Measurements from ENCODE around the gene RNF113A.
"Not testable (repeated sequence)": the region's sequence is repeated elsewhere in the genome, so short reads cannot be mapped to it uniquely, and the experiment has no call there.

RNF113A gene

GRCh38 chrX:119852382-119853353, 18.9 kb downstream of the RNF113A start, which contains the start of gene UPF3B:
Gene UPF3B (minus strand): TSS chrX:119852963. CDS start chrX:119852928, 35 bp downstream.
- H3K4me1 ChIP-seq = peaks cover 15% of the 10 kb centered on the region
- peak within 1 kb of the TSS; percentile 88 for H3K9ac ChIP-seq
- H3K27me3 ChIP-seq = no peaks in the 10 kb centered on the region
- peaks cover 22% of the 10 kb centered on the region for H3K36me3 ChIP-seq
- peak within 1 kb of the TSS; percentile 80 for H3K4me3 ChIP-seq
- no peak for TF ChIP-seq Cebpa-rat (IDR thresholded peaks at IDR 0.05)
- H4K20me1 ChIP-seq = no peaks in the 10 kb centered on the region
- peak within 1 kb of the TSS; percentile 87 for H3K27ac ChIP-seq
- H3K4me2 ChIP-seq = peak within 1 kb of the TSS; percentile 73
- H3K9me3 ChIP-seq = no peaks in the 10 kb centered on the region

- H3K27ac ChIP-seq = peak overlapping the region; percentile 45; the same call in 1 of the 2 replicates
- H3K36me3 ChIP-seq = peaks cover 79% of the 10 kb centered on the region
- H4K20me1 ChIP-seq = no peaks in the 10 kb centered on the region
- TF ChIP-seq Cebpa-rat (IDR thresholded peaks at IDR 0.05) = no peak
- no peaks in the 10 kb centered on the region for H3K9me3 ChIP-seq
- H3K27me3 ChIP-seq = no peaks in the 10 kb centered on the region
- H3K4me1 ChIP-seq = peaks cover 45% of the 10 kb centered on the region
- peak overlapping the region; percentile 8; the same call in 1 of the 2 replicates for H3K9ac ChIP-seq
- H3K4me2 ChIP-seq = peak overlapping the region; percentile 67
- H3K4me3 ChIP-seq = no peak overlapping the region; the same call in 1 of the 2 replicates
Observed at GRCh38 chrX:119833905-119834304, 37.6 kb downstream of the RNF113A start.

GRCh38 chrX:119828446-119828845, 43.1 kb downstream of the RNF113A start:
- H4K20me1 ChIP-seq = no peaks in the 10 kb centered on the region
- H3K4me1 ChIP-seq = peaks cover 52% of the 10 kb centered on the region
- no peaks in the 10 kb centered on the region for H3K9me3 ChIP-seq
- no peak overlapping the region for H3K9ac ChIP-seq
- peak overlapping the region; percentile 43 for H3K4me2 ChIP-seq
- TF ChIP-seq Cebpa-rat (IDR thresholded peaks at IDR 0.05) = no peak
- H3K27me3 ChIP-seq = no peaks in the 10 kb centered on the region
- H3K27ac ChIP-seq = no peak overlapping the region
- H3K4me3 ChIP-seq = no peak overlapping the region
- peaks cover 45% of the 10 kb centered on the region for H3K36me3 ChIP-seq

GRCh38 chrX:119826399-119826959, 45.1 kb downstream of the RNF113A start:
- Histone ChIP-seq H3K4me1 (peaks cover 58% of the 10 kb centered on the region), H3K9me3 (no peaks in the 10 kb centered on the region), H3K27ac (no peak overlapping the region), H4K20me1 (no peaks in the 10 kb centered on the region), H3K4me3 (no peak overlapping the region), H3K4me2 (peak overlapping the region; percentile 8; the same call in 1 of the 2 replicates), H3K27me3 (no peaks in the 10 kb centered on the region), H3K36me3 (peaks cover 26% of the 10 kb centered on the region), H3K9ac (no peak overlapping the region)
- TF ChIP-seq Cebpa-rat (IDR thresholded peaks at IDR 0.05) = no peak

- H3K4me2 ChIP-seq, H3K4me3 ChIP-seq, H3K9me3 ChIP-seq, H3K9ac ChIP-seq, H3K27me3 ChIP-seq, H3K27ac ChIP-seq, H4K20me1 ChIP-seq: not testable (repeated sequence)
- Histone ChIP-seq H3K36me3 (peaks cover 11% of the 10 kb centered on the region; the same call in 1 of the 2 replicates), H3K4me1 (peaks cover 63% of the 10 kb centered on the region)
Observed at GRCh38 chrX:119824221-119824620, 47.3 kb downstream of the RNF113A start.

DNA sequence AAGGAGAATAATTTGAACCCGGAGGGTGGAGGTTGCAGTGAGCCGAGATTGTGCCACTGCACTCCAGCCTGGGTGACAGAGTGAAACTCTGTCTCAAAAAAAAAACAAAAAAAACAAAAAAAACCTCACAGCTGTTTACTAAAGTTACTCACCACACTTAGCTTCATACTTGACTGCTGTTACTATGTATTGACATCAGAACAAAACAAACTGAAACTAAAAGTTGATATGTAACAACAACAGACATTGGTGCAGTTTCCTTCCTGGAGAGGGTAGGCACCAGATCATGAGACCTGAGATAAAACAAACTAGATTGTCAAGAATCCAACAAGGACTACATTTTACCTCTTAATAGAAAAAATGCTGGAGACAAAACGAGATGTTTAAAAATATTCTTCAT, 49.8 kb downstream of the RNF113A start:
- H3K4me3 ChIP-seq, H3K27me3 ChIP-seq, H4K20me1 ChIP-seq, H3K9me3 ChIP-seq, H3K9ac ChIP-seq, H3K36me3 ChIP-seq: not testable (repeated sequence)
- H3K27ac ChIP-seq = peak overlapping the region; percentile 65
- H3K4me2 ChIP-seq = peak overlapping the region; percentile 73
- H3K4me1 ChIP-seq = peaks cover 37% of the 10 kb centered on the region

Data from BLaER1 (cell line).